HCT116 (cell line): ENCODE results near the gene LSM12.

Source experiments
- FOSL1 ChIP-seq: IDR thresholded peaks from 2 replicates; pipeline ENCODE4 v1.6.1; 2012; ENCODE audit warnings: low read depth
- POLR2AphosphoS5 ChIP-seq: IDR thresholded peaks from 2 replicates; pipeline ENCODE4 v1.6.1; 2011; ENCODE audit warnings: mild to moderate bottlenecking, low read depth, low read length, moderate library complexity
- RAD21 ChIP-seq: IDR thresholded peaks from 2 replicates; pipeline ENCODE4 v1.6.1; 2012; ENCODE audit warnings: low read depth, mild to moderate bottlenecking
- SP1 ChIP-seq: IDR thresholded peaks from 2 replicates; pipeline ENCODE4 v1.6.1; 2012; ENCODE audit warnings: low read depth
- YY1 ChIP-seq: IDR thresholded peaks from 2 replicates; pipeline ENCODE4 v1.6.1; 2011; ENCODE audit warnings: low read length, low read depth, moderate library complexity, mild to moderate bottlenecking; ENCODE audit not compliant: insufficient replicate concordance; ENCODE audit errors: extremely low read depth
- ZNF274 ChIP-seq: fragments of 200-500 bp; sonication (Bioruptor generic); IDR thresholded peaks from 2 replicates; pipeline ENCODE4 v1.6.1; 2014; ENCODE audit warnings: mild to moderate bottlenecking, low read depth, low read length, inconsistent platforms
- TF ChIP-seq, protein P1 (sequence below), 3 experiments: fragments of 200-600 bp in 1 of 3; sonication (generic) in 1 of 3; IDR thresholded peaks in 2 of 3; conservative IDR thresholded peaks in 1 of 3; 2 replicates each; pipeline ENCODE4 v1.5.1; 2012 to 2017; ENCODE audit warnings: low read depth in 2 of 3, low read length in 2 of 3, antibody characterized with exemption in 1 of 3, borderline replicate concordance in 1 of 3, control low read depth in 1 of 3, mild to moderate bottlenecking in 1 of 3, mixed read lengths in 1 of 3, mixed run types in 1 of 3, moderate library complexity in 1 of 3; ENCODE audit not compliant: insufficient read depth in 1 of 3
- TF ChIP-seq, protein P2 (sequence below): IDR thresholded peaks from 2 replicates; pipeline ENCODE4 v1.6.1; 2012
- TF ChIP-seq, protein P3 (sequence below): IDR thresholded peaks from 2 replicates; pipeline ENCODE4 v1.6.1; 2012; ENCODE audit warnings: low read depth

GRCh38 chr17:44066204-44066930 is at the start of gene LSM12:
- TF ChIP-seq, protein P1, sequence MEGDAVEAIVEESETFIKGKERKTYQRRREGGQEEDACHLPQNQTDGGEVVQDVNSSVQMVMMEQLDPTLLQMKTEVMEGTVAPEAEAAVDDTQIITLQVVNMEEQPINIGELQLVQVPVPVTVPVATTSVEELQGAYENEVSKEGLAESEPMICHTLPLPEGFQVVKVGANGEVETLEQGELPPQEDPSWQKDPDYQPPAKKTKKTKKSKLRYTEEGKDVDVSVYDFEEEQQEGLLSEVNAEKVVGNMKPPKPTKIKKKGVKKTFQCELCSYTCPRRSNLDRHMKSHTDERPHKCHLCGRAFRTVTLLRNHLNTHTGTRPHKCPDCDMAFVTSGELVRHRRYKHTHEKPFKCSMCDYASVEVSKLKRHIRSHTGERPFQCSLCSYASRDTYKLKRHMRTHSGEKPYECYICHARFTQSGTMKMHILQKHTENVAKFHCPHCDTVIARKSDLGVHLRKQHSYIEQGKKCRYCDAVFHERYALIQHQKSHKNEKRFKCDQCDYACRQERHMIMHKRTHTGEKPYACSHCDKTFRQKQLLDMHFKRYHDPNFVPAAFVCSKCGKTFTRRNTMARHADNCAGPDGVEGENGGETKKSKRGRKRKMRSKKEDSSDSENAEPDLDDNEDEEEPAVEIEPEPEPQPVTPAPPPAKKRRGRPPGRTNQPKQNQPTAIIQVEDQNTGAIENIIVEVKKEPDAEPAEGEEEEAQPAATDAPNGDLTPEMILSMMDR (IDR thresholded peaks at IDR 0.05 in 2 of 3, conservative IDR thresholded peaks at IDR 0.05 in 1 of 3; ENCODE audit: borderline replicate concordance in 1 of 3, insufficient read depth in 1 of 3, low read depth in 2 of 3, low read length in 2 of 3), result no peak
- TF ChIP-seq RAD21 (no peak), POLR2AphosphoS5 (peak; percentile 67), ZNF274 (no peak), SP1 (no peak; the same call in 1 of the 2 replicates), YY1 (peak; percentile 89), FOSL1 (no peak)
- TF ChIP-seq, protein P2, sequence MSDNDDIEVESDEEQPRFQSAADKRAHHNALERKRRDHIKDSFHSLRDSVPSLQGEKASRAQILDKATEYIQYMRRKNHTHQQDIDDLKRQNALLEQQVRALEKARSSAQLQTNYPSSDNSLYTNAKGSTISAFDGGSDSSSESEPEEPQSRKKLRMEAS, result no peak
- TF ChIP-seq, protein P3, sequence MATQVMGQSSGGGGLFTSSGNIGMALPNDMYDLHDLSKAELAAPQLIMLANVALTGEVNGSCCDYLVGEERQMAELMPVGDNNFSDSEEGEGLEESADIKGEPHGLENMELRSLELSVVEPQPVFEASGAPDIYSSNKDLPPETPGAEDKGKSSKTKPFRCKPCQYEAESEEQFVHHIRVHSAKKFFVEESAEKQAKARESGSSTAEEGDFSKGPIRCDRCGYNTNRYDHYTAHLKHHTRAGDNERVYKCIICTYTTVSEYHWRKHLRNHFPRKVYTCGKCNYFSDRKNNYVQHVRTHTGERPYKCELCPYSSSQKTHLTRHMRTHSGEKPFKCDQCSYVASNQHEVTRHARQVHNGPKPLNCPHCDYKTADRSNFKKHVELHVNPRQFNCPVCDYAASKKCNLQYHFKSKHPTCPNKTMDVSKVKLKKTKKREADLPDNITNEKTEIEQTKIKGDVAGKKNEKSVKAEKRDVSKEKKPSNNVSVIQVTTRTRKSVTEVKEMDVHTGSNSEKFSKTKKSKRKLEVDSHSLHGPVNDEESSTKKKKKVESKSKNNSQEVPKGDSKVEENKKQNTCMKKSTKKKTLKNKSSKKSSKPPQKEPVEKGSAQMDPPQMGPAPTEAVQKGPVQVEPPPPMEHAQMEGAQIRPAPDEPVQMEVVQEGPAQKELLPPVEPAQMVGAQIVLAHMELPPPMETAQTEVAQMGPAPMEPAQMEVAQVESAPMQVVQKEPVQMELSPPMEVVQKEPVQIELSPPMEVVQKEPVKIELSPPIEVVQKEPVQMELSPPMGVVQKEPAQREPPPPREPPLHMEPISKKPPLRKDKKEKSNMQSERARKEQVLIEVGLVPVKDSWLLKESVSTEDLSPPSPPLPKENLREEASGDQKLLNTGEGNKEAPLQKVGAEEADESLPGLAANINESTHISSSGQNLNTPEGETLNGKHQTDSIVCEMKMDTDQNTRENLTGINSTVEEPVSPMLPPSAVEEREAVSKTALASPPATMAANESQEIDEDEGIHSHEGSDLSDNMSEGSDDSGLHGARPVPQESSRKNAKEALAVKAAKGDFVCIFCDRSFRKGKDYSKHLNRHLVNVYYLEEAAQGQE, result no peak
